Uterus (tissue), 2 donors: ENCODE measurements around the gene UFSP2.

Experiments used
- POLR2A ChIP-seq, 2 donors: fragments of 450-650 bp; IDR thresholded peaks; one replicate each; pipeline ENCODE4 v1.6.1; 2016; ENCODE audit warnings: antibody characterized with exemption in 2 of 2, mild to moderate bottlenecking in 1 of 2, moderate library complexity in 1 of 2
- TF ChIP-seq, protein P1 (sequence below), 4 experiments: fragments of 200-600 bp in 2 of 4; fragments of 450-650 bp in 2 of 4; sonication (generic) in 2 of 4; IDR thresholded peaks; one replicate each; pipeline ENCODE4 v1.5.1; 2016 to 2019; ENCODE audit warnings: antibody characterized with exemption in 4 of 4, mild to moderate bottlenecking in 2 of 4, moderate library complexity in 1 of 4

DNA sequence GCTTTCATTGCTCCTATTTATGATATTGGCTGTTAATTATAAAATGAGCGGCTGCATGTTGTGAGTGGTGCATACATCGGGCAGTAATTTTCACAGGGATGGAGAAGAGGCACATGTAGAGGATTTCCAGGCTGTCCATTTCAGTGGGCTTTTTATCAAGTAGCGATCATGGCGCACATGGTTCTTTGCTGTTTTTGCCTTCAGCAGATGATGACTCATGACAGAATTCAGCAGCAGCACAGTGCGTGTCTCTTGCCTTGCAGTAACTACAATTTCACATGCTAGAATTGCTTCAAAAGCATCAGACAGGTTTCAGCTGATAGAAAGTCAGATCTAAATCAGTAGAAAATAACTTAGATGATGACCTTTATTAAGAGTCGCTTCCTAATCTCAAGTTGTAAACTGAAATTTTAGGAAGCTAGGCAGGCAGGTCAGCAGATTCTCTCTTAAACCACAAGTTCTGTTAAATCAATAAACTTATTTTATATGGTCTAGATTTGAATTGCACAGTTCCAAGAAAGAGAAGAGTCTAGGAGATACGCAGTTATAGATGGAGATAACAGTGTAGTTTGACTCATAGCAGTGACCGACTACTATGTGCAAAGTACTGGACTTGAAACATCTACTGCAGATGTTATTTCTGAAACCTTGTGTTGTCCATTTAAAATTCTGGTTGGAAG, 65.9 kb downstream of the UFSP2 start:
- TF ChIP-seq, protein P1, sequence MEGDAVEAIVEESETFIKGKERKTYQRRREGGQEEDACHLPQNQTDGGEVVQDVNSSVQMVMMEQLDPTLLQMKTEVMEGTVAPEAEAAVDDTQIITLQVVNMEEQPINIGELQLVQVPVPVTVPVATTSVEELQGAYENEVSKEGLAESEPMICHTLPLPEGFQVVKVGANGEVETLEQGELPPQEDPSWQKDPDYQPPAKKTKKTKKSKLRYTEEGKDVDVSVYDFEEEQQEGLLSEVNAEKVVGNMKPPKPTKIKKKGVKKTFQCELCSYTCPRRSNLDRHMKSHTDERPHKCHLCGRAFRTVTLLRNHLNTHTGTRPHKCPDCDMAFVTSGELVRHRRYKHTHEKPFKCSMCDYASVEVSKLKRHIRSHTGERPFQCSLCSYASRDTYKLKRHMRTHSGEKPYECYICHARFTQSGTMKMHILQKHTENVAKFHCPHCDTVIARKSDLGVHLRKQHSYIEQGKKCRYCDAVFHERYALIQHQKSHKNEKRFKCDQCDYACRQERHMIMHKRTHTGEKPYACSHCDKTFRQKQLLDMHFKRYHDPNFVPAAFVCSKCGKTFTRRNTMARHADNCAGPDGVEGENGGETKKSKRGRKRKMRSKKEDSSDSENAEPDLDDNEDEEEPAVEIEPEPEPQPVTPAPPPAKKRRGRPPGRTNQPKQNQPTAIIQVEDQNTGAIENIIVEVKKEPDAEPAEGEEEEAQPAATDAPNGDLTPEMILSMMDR (IDR thresholded peaks at IDR 0.05), result no peak
- no peak for TF ChIP-seq POLR2A (IDR thresholded peaks at IDR 0.05)
